Esophagus squamous epithelium (tissue), 4 donors: ENCODE measurements around the gene SMAD3.

Source experiments
- CTCF ChIP-seq, 6 experiments: fragments of 450-650 bp in 4 of 6; fragments of 200-600 bp in 2 of 6; sonication (generic) in 2 of 6; IDR thresholded peaks; one replicate each; pipeline ENCODE4 v1.5.1; 2016 to 2019; ENCODE audit warnings: antibody characterized with exemption in 6 of 6, mild to moderate bottlenecking in 4 of 6, moderate library complexity in 4 of 6
- POLR2A ChIP-seq, 4 donors: fragments of 450-650 bp; IDR thresholded peaks; one replicate each; pipeline ENCODE4 v1.6.1; 2017; ENCODE audit warnings: antibody characterized with exemption in 4 of 4, mild to moderate bottlenecking in 4 of 4, moderate library complexity in 3 of 4

- TF ChIP-seq CTCF (IDR thresholded peaks at IDR 0.05) (no peak), POLR2A (IDR thresholded peaks at IDR 0.05) (no peak)
These were observed 53.4 kb downstream of the SMAD3 start for GRCh38 chr15:67118808-67119207.
